Left ventricle myocardium inferior (tissue), 1 donor: ENCODE measurements around the gene PLAAT1. TPM values are rescaled to one million over a fixed set of nuclear protein-coding genes. Genes with fewer than 3 reads are reported as not detected.

Experiments
- DNase-seq: peaks from one replicate; pipeline ENCODE4 v3.0.0-alpha.2; 2020
- H3K27ac ChIP-seq: fragments of 200-600 bp; replicated peaks from 2 replicates; pipeline ENCODE4 v1.8.0; 2021
- H3K27me3 ChIP-seq: fragments of 200-600 bp; 2 replicates; pipeline ENCODE4 v1.8.0; 2021; ENCODE audit warnings: low read depth
- H3K36me3 ChIP-seq: fragments of 200-600 bp; 2 replicates; pipeline ENCODE4 v1.8.0; 2021
- H3K4me1 ChIP-seq: fragments of 200-600 bp; 2 replicates; pipeline ENCODE4 v1.8.0; 2021
- H3K4me3 ChIP-seq: fragments of 200-600 bp; 2 replicates; pipeline ENCODE4 v1.8.0; 2021; ENCODE audit warnings: mild to moderate bottlenecking, moderate library complexity
- H3K9me3 ChIP-seq: fragments of 200-600 bp; replicated peaks from 2 replicates; pipeline ENCODE4 v1.8.0; 2021
- intact Hi-C: fragments of 100-400 bp; cut with micrococcal nuclease; formaldehyde crosslinking; loops from one replicate; pipeline ENCODE4 v1.11.0; 2022
- total RNA-seq: library from RNA; stranded (reverse); fragmentation: NEBNext Ultra II Directional; extraction: Animal tissue kit (Norgen Biotek cat#: 25700); gene quantifications from one replicate; pipeline ENCODE4 v1.2.1, GENCODE V29; 2021
- TF ChIP-seq, protein P1 (sequence below): fragments of 200-600 bp; IDR thresholded peaks from 2 replicates; pipeline ENCODE4 v1.8.0; 2021; ENCODE audit warnings: antibody characterized with exemption, mild to moderate bottlenecking, borderline replicate concordance
- donor health status: DM: no; HTN: yes; CAD: no; lungs with severe emphysema.

The PLAAT1 gene
- total RNA-seq, 1 donor from 2014 or later = 8.1 TPM

DNA sequence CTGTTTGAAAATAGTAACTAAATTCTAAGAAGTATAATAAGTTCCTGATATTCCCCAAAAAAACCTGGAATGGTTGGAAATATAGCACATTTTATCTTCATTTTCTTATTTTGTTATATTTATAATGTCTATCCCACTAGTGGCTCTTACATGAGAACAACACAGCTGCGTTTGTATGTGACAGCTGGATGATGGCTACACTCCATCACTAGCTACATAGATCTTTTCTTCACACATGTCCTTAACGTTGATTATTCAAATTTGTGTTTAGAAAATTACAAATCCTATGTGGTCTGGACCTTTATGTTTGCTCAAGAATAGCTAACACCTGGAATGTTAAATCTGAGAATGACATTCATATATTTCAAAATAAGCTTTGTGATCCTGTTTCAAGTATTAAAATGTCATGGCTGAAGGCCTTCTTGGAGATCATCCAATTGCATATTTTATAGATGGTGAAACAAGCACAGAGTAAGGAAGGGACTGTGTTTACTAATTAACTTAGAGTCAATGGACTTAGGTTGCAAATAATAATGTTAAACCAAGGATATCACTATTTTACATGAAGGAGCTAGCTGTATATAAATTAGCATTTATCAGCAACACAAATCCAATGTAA is 76.8 kb downstream of the PLAAT1 start:
- Histone ChIP-seq H3K27me3 (no peaks in the 10 kb centered on the region), H3K27ac (no peak overlapping the region), H3K9me3 (no peaks in the 10 kb centered on the region), H3K4me3 (no peak overlapping the region), H3K4me1 (no peaks in the 10 kb centered on the region), H3K36me3 (no peaks in the 10 kb centered on the region)
- intact Hi-C loops = no loop called here
- TF ChIP-seq, protein P1, sequence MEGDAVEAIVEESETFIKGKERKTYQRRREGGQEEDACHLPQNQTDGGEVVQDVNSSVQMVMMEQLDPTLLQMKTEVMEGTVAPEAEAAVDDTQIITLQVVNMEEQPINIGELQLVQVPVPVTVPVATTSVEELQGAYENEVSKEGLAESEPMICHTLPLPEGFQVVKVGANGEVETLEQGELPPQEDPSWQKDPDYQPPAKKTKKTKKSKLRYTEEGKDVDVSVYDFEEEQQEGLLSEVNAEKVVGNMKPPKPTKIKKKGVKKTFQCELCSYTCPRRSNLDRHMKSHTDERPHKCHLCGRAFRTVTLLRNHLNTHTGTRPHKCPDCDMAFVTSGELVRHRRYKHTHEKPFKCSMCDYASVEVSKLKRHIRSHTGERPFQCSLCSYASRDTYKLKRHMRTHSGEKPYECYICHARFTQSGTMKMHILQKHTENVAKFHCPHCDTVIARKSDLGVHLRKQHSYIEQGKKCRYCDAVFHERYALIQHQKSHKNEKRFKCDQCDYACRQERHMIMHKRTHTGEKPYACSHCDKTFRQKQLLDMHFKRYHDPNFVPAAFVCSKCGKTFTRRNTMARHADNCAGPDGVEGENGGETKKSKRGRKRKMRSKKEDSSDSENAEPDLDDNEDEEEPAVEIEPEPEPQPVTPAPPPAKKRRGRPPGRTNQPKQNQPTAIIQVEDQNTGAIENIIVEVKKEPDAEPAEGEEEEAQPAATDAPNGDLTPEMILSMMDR = no peak
- no peak for DNase-seq

Other genes with a start within 250 kb of the PLAAT1 start
- gene ATP13A5, start 137.5 kb downstream of the PLAAT1 start, total RNA-seq = not detected